Activated naive CD8-positive, alpha-beta T cell treated with anti-CD3 and anti-CD28 coated beads, Interleukin-2, amount 10 ng/mL, durations not matched to agents 7 days and 5 days (primary cell): ENCODE measurements around the gene WDFY3. TPM values are rescaled to one million over a fixed set of nuclear protein-coding genes. Genes with fewer than 3 reads are reported as not detected.
A peak's percentile ranks its signal among the peaks of the same experiment; 100 is the strongest.

ENCODE experiments used
- ATAC-seq: fragments of 150-1000 bp; cut with Tn5 transposase; one replicate; pipeline ENCODE4 v1.10.0; 2021; ENCODE audit warnings: low read depth, moderate library complexity
- POLR2A ChIA-PET: fragments of 350-600 bp; sonication (Branson Sonifier 250); formaldehyde crosslinking; loops from one replicate; lab custom pipeline; 2021; ENCODE audit warnings: antibody characterized with exemption; lab: Charles Lee
- DNase-seq: peaks from one replicate; pipeline ENCODE4 v3.0.0; 2021
- H3K27ac Mint-ChIP-seq: one replicate; pipeline ENCODE4 v1.8.0; 2022; ENCODE audit warnings: mild to moderate bottlenecking, mixed read lengths
- H3K27me3 Mint-ChIP-seq: one replicate; pipeline ENCODE4 v1.8.0; 2022; ENCODE audit warnings: mild to moderate bottlenecking, moderate library complexity, mixed read lengths
- H3K36me3 Mint-ChIP-seq: one replicate; pipeline ENCODE4 v1.8.0; 2021; ENCODE audit warnings: mild to moderate bottlenecking, mixed read lengths
- H3K4me1 Mint-ChIP-seq: one replicate; pipeline ENCODE4 v1.8.0; 2021; ENCODE audit warnings: mixed read lengths
- H3K4me3 Mint-ChIP-seq: one replicate; pipeline ENCODE4 v1.8.0; 2022; ENCODE audit warnings: mild to moderate bottlenecking, moderate library complexity, mixed read lengths
- H3K9me3 Mint-ChIP-seq: one replicate; pipeline ENCODE4 v1.8.0; 2021; ENCODE audit warnings: mixed read lengths
- total RNA-seq, 2 experiments: library from RNA; stranded (reverse); gene quantifications; one replicate each; pipeline ENCODE4 v1.2.3, GENCODE V29; 2021

The WDFY3 gene
- total RNA-seq, 2 experiments from 2014 or later: 0.71 to 1.1 TPM

DNA sequence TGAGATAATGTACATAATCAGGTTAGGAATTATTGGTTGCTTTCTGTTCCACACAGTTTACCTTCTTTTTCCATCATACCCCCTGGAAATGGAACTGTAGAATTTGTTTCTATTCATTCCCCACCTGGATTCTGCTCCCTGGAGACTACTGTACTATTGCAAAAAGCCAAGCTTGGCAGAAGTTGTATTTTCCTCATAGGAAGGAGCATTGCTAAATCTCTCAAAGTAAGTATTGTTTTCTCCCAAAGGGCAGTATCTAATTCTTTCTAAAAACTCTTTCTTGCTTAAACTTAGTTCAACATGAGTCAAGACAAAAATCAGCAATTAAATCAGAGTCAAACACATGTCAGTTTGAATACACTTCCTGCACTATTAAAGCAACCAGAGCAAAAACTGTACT, 247.4 kb downstream of the WDFY3 start:
- no peak overlapping the region for H3K4me3 Mint-ChIP-seq
- POLR2A ChIA-PET: no interaction called here

DNA sequence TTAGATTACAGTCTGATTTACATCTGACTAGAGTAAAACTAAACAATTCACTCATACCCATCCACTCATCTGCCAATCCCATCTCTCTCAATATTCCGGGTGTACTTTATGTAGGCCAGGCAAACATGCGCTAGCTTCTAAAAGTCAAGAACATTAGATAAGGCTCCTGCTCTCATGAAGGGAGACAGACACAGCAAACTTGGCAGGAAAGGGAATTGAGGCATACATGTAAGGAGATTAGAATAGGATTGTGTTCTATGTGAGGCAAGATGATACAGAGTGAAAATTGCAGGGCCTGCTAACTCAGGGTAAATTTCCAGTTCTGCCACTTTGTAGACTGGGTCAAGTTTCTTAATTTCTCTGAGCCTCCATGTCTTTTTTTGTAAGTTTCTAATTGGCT, 247.8 kb downstream of the WDFY3 start:
- no peaks in the 10 kb centered on the region for H3K4me1 Mint-ChIP-seq
- ATAC-seq: no peak
- no peak overlapping the region for H3K27ac Mint-ChIP-seq
- POLR2A ChIA-PET: no interaction called here
- H3K36me3 Mint-ChIP-seq: no peaks in the 10 kb centered on the region
- H3K27me3 Mint-ChIP-seq: peaks cover 2% of the 10 kb centered on the region
- no peak overlapping the region for H3K4me3 Mint-ChIP-seq
- no peaks in the 10 kb centered on the region for H3K9me3 Mint-ChIP-seq
- DNase-seq: no peak

More for the DNA sequence above, 247.4 kb downstream of the WDFY3 start:
- Mint-ChIP-seq H3K4me1 (no peaks in the 10 kb centered on the region), H3K27ac (no peak overlapping the region), H3K9me3 (no peaks in the 10 kb centered on the region), H3K27me3 (peaks cover 5% of the 10 kb centered on the region), H3K36me3 (no peaks in the 10 kb centered on the region)
- no peak for ATAC-seq
- DNase-seq: no peak

DNA sequence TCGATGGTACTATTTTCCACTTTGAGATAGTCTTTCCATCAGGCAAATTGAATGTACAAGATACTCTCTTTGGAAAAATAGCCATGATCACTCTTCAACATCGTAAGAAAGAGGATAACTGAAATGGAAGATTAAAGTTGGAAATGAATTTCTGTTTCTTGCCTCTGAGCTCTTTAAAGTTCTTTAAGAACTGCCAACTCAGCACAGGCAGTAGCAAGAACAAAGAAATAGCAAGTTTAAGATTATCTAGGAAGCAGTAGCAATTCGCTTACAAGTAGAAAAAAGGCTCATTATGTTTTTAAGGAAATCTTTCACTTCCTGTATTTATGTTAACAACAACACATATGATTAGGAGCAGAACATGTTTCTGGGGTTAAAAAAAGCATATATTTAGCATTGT, 255.9 kb downstream of the WDFY3 start:
- Mint-ChIP-seq H3K4me3 (no peak overlapping the region), H3K27ac (no peak overlapping the region), H3K27me3 (peaks cover 19% of the 10 kb centered on the region), H3K36me3 (no peaks in the 10 kb centered on the region), H3K9me3 (no peaks in the 10 kb centered on the region), H3K4me1 (no peaks in the 10 kb centered on the region)
- POLR2A ChIA-PET: no interaction called here
- ATAC-seq (no peak), DNase-seq (no peak)

DNA sequence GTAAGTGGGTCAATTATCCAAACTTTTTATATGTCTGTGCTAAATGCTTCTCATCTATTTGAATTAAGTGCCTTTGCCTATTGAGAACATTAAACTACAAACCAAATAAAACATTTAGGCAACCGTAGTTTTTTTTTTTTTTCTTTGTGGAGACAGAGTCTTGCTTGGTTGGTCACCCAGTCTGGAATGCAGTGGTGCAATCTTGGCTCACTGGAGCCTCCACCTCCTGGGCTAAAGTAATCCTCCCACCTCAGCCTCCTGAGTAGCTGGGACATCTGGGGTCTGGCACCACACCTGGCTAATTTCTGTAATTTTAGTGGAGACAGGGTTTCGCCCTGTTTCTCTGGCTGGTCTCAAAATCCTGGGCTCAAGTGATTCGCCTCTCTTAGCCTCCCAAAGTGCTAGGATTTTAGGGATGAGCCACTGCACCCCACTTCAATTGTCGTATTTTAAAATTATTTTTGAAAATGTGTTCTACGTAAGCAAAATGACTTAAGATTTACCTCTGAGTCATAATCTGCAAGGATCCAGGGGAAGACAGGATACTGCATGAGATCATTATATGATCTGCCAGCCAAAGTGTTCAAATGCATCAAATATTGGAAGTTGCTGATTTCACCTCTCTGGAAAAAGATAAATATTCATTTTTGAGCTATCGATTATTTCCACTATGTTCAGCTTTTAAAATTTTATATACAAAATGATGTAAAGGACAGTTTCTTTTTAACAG, 257.9 kb downstream of the WDFY3 start:
- no peak for DNase-seq
- POLR2A ChIA-PET: no interaction called here
- no peaks in the 10 kb centered on the region for H3K9me3 Mint-ChIP-seq
- no peaks in the 10 kb centered on the region for H3K4me1 Mint-ChIP-seq
- no peak overlapping the region for H3K4me3 Mint-ChIP-seq
- H3K27me3 Mint-ChIP-seq: peaks cover 19% of the 10 kb centered on the region
- no peak for ATAC-seq
- no peaks in the 10 kb centered on the region for H3K36me3 Mint-ChIP-seq
- no peak overlapping the region for H3K27ac Mint-ChIP-seq

DNA sequence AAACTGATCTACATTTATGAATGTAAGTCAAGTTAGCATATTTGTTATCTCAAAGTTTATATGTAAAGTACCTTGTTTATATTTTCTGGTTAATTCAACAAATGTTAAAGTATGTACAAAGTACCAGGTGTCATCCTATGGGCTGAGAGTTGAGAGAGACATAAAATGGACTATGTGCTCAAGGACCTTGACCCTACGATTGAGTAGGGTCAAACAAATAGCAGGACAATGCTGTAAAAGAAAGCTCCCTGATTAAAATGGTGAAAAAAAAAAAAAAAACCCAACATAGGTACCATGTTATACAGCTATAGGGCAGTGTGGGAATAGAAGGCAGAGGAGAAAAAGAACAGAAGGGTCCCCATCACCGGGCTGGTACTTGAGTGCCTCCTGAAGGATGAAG, 260.2 kb downstream of the WDFY3 start:
- no peak overlapping the region for H3K4me3 Mint-ChIP-seq
- peaks cover 30% of the 10 kb centered on the region for H3K27me3 Mint-ChIP-seq
- POLR2A ChIA-PET: no interaction called here
- H3K27ac Mint-ChIP-seq: no peak overlapping the region
- H3K9me3 Mint-ChIP-seq: no peaks in the 10 kb centered on the region
- H3K4me1 Mint-ChIP-seq: peaks cover 6% of the 10 kb centered on the region
- ATAC-seq (no peak), DNase-seq (no peak)
- H3K36me3 Mint-ChIP-seq: no peaks in the 10 kb centered on the region

DNA sequence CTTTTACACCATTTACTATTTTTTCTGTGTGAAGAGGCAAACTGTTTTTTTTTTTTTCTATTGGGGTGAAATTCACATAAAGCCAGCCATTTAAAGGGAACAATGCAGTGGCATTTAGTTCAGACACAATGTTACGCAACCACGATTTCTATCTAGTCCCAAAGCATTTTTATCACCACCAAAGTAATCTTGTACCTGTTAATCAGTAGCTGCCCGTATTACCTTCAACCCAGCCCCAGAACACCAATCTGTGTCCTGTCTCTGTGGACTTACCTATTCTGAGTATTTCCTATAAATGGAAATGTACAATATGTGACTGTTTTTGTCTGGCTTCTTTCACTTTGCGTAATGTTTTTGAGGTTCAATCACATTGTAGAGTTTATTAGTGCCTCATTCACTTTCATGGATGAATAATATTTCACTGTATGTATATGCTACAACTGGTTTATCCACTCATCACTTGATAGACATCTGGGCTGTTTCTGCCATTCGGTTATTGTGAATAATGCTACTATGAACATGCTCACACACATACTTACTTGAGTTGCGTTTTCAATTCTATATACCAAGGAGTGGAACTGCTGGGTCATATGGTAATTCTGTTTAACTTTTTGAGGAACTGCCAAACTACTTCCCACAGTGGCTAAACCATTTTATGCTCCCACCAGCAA, 267.4 kb downstream of the WDFY3 start:
- POLR2A ChIA-PET: no interaction called here
- Mint-ChIP-seq H3K27ac (no peak overlapping the region), H3K4me3 (no peak overlapping the region), H3K9me3 (no peaks in the 10 kb centered on the region), H3K36me3 (no peaks in the 10 kb centered on the region), H3K27me3 (peaks cover 29% of the 10 kb centered on the region), H3K4me1 (peaks cover 11% of the 10 kb centered on the region)
- no peak for ATAC-seq
- no peak for DNase-seq

DNA sequence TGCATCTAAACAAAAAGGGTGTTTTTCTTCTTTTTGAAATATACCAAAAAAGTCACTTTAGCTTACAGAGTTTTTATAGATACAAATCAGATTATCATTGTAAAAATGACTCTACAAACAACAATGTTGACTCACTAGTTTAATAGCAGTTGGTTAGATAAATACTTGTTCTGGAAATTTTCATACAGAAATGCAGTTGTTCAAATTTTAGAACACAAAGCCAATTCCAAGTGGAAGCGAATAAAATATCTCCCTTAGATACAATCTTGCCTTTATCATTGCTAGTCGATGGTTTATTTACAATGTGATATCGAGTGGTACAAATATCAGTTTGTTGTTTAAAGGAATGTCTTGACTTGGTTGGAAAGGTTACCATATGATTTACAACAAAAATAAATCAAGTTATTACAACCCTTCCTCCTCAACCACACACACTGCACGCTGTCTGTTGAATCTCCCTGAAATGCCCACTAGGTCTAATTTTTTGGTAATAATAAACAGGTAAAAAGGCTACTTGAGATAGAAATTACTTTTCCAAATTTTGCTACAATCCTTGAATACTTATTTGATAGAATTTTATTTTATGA, 268.8 kb downstream of the WDFY3 start:
- no peak overlapping the region for H3K4me3 Mint-ChIP-seq
- peaks cover 11% of the 10 kb centered on the region for H3K4me1 Mint-ChIP-seq
- H3K9me3 Mint-ChIP-seq: no peaks in the 10 kb centered on the region
- peaks cover 25% of the 10 kb centered on the region for H3K27me3 Mint-ChIP-seq
- H3K27ac Mint-ChIP-seq: no peak overlapping the region
- H3K36me3 Mint-ChIP-seq: no peaks in the 10 kb centered on the region
- no peak for DNase-seq
- no peak for ATAC-seq
- POLR2A ChIA-PET: no interaction called here

DNA sequence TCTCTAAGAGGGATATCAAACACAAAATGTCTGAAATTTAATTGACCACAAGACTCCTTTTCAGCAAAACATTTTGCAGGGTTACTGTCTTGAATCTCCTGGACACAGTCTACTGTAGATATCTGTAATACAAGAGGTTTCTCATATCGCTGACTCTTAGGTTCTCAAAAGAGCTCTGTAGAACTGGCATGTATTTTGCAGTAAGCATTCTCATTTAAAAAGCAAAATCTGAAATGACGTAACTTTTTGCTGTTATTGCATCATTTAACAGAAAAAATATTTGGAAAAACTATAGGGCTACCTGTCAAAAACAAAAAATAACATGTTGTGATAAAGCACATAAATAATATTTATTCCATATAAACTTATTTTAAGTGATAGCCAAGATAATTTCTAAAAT, 269.3 kb downstream of the WDFY3 start:
- peaks cover 23% of the 10 kb centered on the region for H3K27me3 Mint-ChIP-seq
- no peak overlapping the region for H3K4me3 Mint-ChIP-seq
- H3K36me3 Mint-ChIP-seq: no peaks in the 10 kb centered on the region
- no peak overlapping the region for H3K27ac Mint-ChIP-seq
- ATAC-seq: no peak
- POLR2A ChIA-PET: no interaction called here
- no peaks in the 10 kb centered on the region for H3K9me3 Mint-ChIP-seq
- no peak for DNase-seq
- H3K4me1 Mint-ChIP-seq: peaks cover 11% of the 10 kb centered on the region

DNA sequence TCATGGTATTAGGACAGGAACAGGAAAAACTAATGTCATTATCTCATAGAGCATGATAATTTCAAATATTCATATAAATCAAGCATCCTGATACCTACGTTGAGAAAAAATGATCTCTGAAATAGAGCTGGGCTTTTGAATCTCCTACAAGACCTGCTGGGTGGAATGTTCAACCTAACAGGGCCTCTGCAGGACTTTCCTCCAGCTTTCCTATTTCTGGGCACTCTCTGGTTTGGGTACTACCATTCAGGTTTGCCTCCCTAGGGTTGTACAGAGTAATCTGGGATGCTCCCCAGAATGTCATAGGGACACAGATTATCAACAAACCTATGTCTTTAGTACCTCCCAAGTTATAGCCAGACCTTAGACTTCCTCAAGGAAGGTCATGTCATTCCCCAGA, 274.7 kb downstream of the WDFY3 start:
- POLR2A ChIA-PET: no interaction called here
- ATAC-seq: no peak
- Mint-ChIP-seq H3K4me3 (no peak overlapping the region), H3K4me1 (peaks cover 9% of the 10 kb centered on the region), H3K9me3 (no peaks in the 10 kb centered on the region), H3K27ac (no peak overlapping the region), H3K27me3 (peaks cover 11% of the 10 kb centered on the region), H3K36me3 (no peaks in the 10 kb centered on the region)
- no peak for DNase-seq

DNA sequence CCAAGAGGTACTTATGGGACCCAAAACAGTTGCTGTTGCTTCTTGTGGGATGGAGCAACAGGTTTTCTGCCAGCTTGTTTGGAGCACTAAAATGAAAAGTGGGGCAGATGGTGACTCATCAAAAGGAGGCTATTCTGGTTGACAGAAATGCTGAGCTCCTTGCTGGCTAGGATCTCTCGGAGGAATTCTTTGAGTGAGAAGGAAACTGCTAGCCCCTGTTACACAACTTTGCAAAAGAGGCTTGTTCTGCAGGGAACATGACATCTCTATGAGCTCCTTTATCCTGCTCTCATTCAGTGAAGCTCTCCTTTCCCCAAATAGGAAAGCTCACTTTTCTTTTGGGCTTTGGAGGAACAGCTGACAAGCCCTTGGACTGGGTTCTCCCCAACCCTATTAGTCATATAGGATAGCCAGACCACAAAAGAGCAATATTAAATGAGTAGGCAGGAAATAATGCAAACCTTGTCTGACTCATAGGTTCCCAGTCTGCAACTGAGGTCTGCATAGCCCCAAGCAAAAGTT, 275.3 kb downstream of the WDFY3 start:
- no peak overlapping the region for H3K27ac Mint-ChIP-seq
- DNase-seq: no peak
- POLR2A ChIA-PET: no interaction called here
- no peaks in the 10 kb centered on the region for H3K36me3 Mint-ChIP-seq
- H3K27me3 Mint-ChIP-seq: peaks cover 11% of the 10 kb centered on the region
- peak; percentile 61 for ATAC-seq
- H3K4me3 Mint-ChIP-seq: no peak overlapping the region
- H3K4me1 Mint-ChIP-seq: peaks cover 9% of the 10 kb centered on the region
- H3K9me3 Mint-ChIP-seq: no peaks in the 10 kb centered on the region

DNA sequence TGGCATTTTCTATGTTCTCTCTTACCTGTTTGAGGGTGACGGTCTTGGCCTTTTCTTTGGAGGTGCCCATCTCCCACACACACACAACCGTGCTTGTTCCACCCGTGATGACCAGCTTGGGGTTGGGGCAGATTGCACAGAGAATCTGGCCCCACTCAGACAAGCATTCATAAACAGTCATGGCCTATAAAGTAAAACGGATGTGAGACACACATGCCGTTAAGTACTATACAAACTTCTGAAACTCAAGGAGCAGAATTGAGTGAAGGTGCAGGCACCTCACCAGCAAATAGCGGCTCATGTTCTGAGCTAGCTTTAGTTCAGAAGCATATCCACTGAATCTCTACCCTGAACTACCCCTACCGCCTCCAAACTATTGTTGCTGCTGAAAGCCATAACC, 276.0 kb downstream of the WDFY3 start:
- POLR2A ChIA-PET: no interaction called here
- no peak overlapping the region for H3K4me3 Mint-ChIP-seq

DNA sequence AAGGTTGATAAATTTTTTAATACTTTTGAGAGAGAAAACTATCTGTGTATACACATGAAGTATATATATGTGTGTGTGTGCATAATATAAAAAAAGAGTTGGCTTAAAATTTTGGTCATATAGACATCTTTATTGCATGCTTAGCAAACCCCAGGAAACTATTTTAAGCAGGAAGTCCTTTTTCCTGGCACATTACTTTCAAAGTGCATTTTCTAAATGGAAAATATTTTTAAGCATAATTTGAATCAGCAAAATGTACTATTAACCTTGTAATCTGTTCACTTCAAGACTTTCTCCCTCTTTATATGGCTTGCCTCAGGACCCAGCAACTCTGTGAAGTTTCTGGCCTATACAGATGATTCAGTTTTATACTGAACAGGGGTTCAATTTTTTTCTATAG, 277.3 kb downstream of the WDFY3 start:
- POLR2A ChIA-PET: no interaction called here
- ATAC-seq: no peak
- H3K4me3 Mint-ChIP-seq: no peak overlapping the region
- no peak for DNase-seq
- no peak overlapping the region for H3K27ac Mint-ChIP-seq
- no peaks in the 10 kb centered on the region for H3K36me3 Mint-ChIP-seq
- H3K9me3 Mint-ChIP-seq: no peaks in the 10 kb centered on the region
- H3K4me1 Mint-ChIP-seq: peaks cover 15% of the 10 kb centered on the region
- H3K27me3 Mint-ChIP-seq: peaks cover 11% of the 10 kb centered on the region

More for the DNA sequence above, 276.0 kb downstream of the WDFY3 start:
- ATAC-seq (no peak), DNase-seq (no peak)
- peaks cover 9% of the 10 kb centered on the region for H3K4me1 Mint-ChIP-seq
- H3K36me3 Mint-ChIP-seq: no peaks in the 10 kb centered on the region
- no peaks in the 10 kb centered on the region for H3K9me3 Mint-ChIP-seq
- H3K27ac Mint-ChIP-seq: no peak overlapping the region
- peaks cover 11% of the 10 kb centered on the region for H3K27me3 Mint-ChIP-seq

DNA sequence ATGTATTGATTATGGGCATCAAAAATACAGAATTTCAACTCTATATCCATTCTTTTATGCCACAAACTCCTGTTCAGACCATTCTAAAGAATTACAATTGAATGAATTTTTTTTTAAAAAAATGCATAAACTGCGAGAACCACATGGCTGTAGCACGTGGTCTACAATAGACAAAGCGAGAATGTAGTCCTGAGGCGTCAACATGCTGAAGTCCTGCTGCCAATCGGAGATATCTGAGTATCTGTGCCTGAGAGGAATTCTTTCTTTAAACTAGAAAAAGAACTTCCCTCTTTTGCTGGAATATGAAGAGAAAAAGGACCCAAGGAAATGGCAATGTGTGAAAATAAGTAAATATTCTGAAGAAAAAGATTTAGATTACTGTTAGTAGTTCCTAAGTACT, 277.9 kb downstream of the WDFY3 start:
- Mint-ChIP-seq H3K27me3 (peaks cover 9% of the 10 kb centered on the region), H3K27ac (no peak overlapping the region), H3K9me3 (no peaks in the 10 kb centered on the region), H3K36me3 (no peaks in the 10 kb centered on the region), H3K4me3 (no peak overlapping the region), H3K4me1 (peaks cover 17% of the 10 kb centered on the region)
- no peak for ATAC-seq
- POLR2A ChIA-PET: no interaction called here
- DNase-seq: no peak

DNA sequence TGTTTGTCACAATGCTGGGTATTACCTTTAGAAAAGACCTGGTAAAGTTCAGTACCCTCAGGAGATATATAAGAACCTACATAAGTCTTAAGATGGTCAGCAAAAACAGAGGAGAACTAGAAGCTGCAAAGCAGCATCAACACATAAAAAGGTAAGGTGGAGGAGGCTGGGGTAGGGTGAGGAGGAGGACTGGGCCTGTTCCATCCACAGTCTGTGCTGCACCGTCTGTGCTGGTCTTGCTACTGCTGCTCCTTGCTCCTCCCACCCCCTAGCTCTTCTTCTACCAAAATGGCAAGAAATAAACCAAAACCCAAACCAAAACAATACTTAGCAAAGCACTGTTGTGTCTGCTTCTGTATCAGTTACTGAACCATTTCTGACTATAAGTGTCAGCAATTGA, 281.4 kb downstream of the WDFY3 start:
- no peak for ATAC-seq
- no peaks in the 10 kb centered on the region for H3K36me3 Mint-ChIP-seq
- H3K27ac Mint-ChIP-seq: no peak overlapping the region
- no peak overlapping the region for H3K4me3 Mint-ChIP-seq
- H3K9me3 Mint-ChIP-seq: no peaks in the 10 kb centered on the region
- DNase-seq: no peak
- peaks cover 25% of the 10 kb centered on the region for H3K4me1 Mint-ChIP-seq
- H3K27me3 Mint-ChIP-seq: peaks cover 6% of the 10 kb centered on the region
- POLR2A ChIA-PET: no interaction called here
